PC-3 (cell line): ENCODE data around the gene FSTL5.

Experiments used
- EZH2 ChIP-seq: fragments of 300-600 bp; sonication (generic); IDR thresholded peaks from one replicate; pipeline ENCODE4 v1.6.1; 2017; ENCODE audit warnings: antibody characterized with exemption, mild to moderate bottlenecking, low read length; ENCODE audit not compliant: unreplicated experiment
- EZH2phosphoT487 ChIP-seq: fragments of 300-600 bp; sonication (generic); IDR thresholded peaks from 2 replicates; pipeline ENCODE4 v1.6.1; 2018; ENCODE audit warnings: mild to moderate bottlenecking, antibody characterized with exemption, low read length, borderline replicate concordance
- TF ChIP-seq, protein P1 (sequence below): fragments of 300-600 bp; sonication (generic); conservative IDR thresholded peaks from 2 replicates; pipeline ENCODE4 v1.5.1; 2017; ENCODE audit warnings: antibody characterized with exemption, low read depth, mild to moderate bottlenecking, low read length

- TF ChIP-seq, protein P1, sequence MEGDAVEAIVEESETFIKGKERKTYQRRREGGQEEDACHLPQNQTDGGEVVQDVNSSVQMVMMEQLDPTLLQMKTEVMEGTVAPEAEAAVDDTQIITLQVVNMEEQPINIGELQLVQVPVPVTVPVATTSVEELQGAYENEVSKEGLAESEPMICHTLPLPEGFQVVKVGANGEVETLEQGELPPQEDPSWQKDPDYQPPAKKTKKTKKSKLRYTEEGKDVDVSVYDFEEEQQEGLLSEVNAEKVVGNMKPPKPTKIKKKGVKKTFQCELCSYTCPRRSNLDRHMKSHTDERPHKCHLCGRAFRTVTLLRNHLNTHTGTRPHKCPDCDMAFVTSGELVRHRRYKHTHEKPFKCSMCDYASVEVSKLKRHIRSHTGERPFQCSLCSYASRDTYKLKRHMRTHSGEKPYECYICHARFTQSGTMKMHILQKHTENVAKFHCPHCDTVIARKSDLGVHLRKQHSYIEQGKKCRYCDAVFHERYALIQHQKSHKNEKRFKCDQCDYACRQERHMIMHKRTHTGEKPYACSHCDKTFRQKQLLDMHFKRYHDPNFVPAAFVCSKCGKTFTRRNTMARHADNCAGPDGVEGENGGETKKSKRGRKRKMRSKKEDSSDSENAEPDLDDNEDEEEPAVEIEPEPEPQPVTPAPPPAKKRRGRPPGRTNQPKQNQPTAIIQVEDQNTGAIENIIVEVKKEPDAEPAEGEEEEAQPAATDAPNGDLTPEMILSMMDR: peak; percentile 45
- no peak for TF ChIP-seq EZH2
- TF ChIP-seq EZH2phosphoT487: no peak
Observed at GRCh38 chr4:161419822-161420221, 744.0 kb downstream of the FSTL5 start.
